ENCODE data around the gene CD40. TPM values are rescaled to one million over a fixed set of nuclear protein-coding genes. Genes with fewer than 3 reads are reported as not detected.

Gene CD40
- total RNA-seq, 1 donor from 2014 or later, result 57.6 TPM

GRCh38 chr20:46169245-46170171 is 51.4 kb downstream of the CD40 start:
- no peaks in the 10 kb centered on the region for H3K36me3 ChIP-seq (ENCODE audit: control insufficient read depth, insufficient read depth, low read length)
- TF ChIP-seq CTCF (IDR thresholded peaks at IDR 0.05; ENCODE audit: insufficient read depth, low read length, poor library complexity, severe bottlenecking), result no peak
- no peak overlapping the region for H3K4me3 ChIP-seq (ENCODE audit: low read depth, low read length)
- no peak for DNase-seq (ENCODE audit: low read depth)
- H3K27me3 ChIP-seq (ENCODE audit: control insufficient read depth, insufficient read depth, low read length), result peaks cover 29% of the 10 kb centered on the region

GRCh38 chr20:46171476-46171875 is 53.4 kb downstream of the CD40 start:
- Histone ChIP-seq H3K36me3 (ENCODE audit: control insufficient read depth, insufficient read depth, low read length) (no peaks in the 10 kb centered on the region), H3K4me3 (ENCODE audit: low read depth, low read length) (no peak overlapping the region), H3K27me3 (ENCODE audit: control insufficient read depth, insufficient read depth, low read length) (peaks cover 43% of the 10 kb centered on the region)
- no peak for DNase-seq (ENCODE audit: low read depth)
- no peak for TF ChIP-seq CTCF (IDR thresholded peaks at IDR 0.05; ENCODE audit: insufficient read depth, low read length, poor library complexity, severe bottlenecking)

GRCh38 chr20:46171909-46172308 is 53.8 kb downstream of the CD40 start:
- no peak for TF ChIP-seq CTCF (IDR thresholded peaks at IDR 0.05; ENCODE audit: insufficient read depth, low read length, poor library complexity, severe bottlenecking)

GRCh38 chr20:46172455-46172854 is 54.3 kb downstream of the CD40 start:
- Histone ChIP-seq H3K36me3 (ENCODE audit: control insufficient read depth, insufficient read depth, low read length) (no peaks in the 10 kb centered on the region), H3K27me3 (ENCODE audit: control insufficient read depth, insufficient read depth, low read length) (peaks cover 50% of the 10 kb centered on the region), H3K4me3 (ENCODE audit: low read depth, low read length) (no peak overlapping the region)
- DNase-seq (ENCODE audit: low read depth), result no peak
- TF ChIP-seq CTCF (IDR thresholded peaks at IDR 0.05; ENCODE audit: insufficient read depth, low read length, poor library complexity, severe bottlenecking), result no peak

More at GRCh38 chr20:46171909-46172308, 53.8 kb downstream of the CD40 start:
- no peak for DNase-seq (ENCODE audit: low read depth)
- Histone ChIP-seq H3K36me3 (ENCODE audit: control insufficient read depth, insufficient read depth, low read length) (no peaks in the 10 kb centered on the region), H3K4me3 (ENCODE audit: low read depth, low read length) (no peak overlapping the region), H3K27me3 (ENCODE audit: control insufficient read depth, insufficient read depth, low read length) (peaks cover 47% of the 10 kb centered on the region)

GRCh38 chr20:46172961-46173536 is 54.9 kb downstream of the CD40 start:
- no peak overlapping the region for H3K4me3 ChIP-seq (ENCODE audit: low read depth, low read length)
- no peak for TF ChIP-seq CTCF (IDR thresholded peaks at IDR 0.05; ENCODE audit: insufficient read depth, low read length, poor library complexity, severe bottlenecking)
- no peaks in the 10 kb centered on the region for H3K36me3 ChIP-seq (ENCODE audit: control insufficient read depth, insufficient read depth, low read length)
- peaks cover 50% of the 10 kb centered on the region for H3K27me3 ChIP-seq (ENCODE audit: control insufficient read depth, insufficient read depth, low read length)
- DNase-seq (ENCODE audit: low read depth), result no peak
